T-helper 9 cell (primary cell): ENCODE data around the gene GCN1.
"Not testable (repeated sequence)": the region's sequence is repeated elsewhere in the genome, so short reads cannot be mapped to it uniquely, and the experiment has no call there.

Experiments used
- DNase-seq: peaks from one replicate; pipeline ENCODE4 v3.0.0-alpha.2; 2020
- total RNA-seq, 2 donors: gene quantifications; one replicate each; lab custom pipeline; 2026; lab: John Stamatoyannopoulos, UW

GCN1 gene
- total RNA-seq, result 224 to 384 reads per million in 2 donors

GRCh38 chr12:120194534-120195395 lies at the start of gene GCN1:
Gene GCN1 (minus strand): TSS chr12:120194715. CDS start chr12:120194697, 18 bp downstream.
- peak; percentile 86 for DNase-seq

GRCh38 chr12:120242971-120243699 lies 48.6 kb upstream of the GCN1 start:
- DNase-seq, result no peak

GRCh38 chr12:120242275-120242799 lies 47.8 kb upstream of the GCN1 start:
- DNase-seq, result no peak

- no peak for DNase-seq
Measured at GRCh38 chr12:120241561-120242274, 47.2 kb upstream of the GCN1 start.

GRCh38 chr12:120240495-120240833 lies 45.9 kb upstream of the GCN1 start:
- DNase-seq, result no peak

- DNase-seq, result no peak
Measured at GRCh38 chr12:120239776-120240494, 45.4 kb upstream of the GCN1 start.

GRCh38 chr12:120238839-120239445 lies 44.4 kb upstream of the GCN1 start:
- DNase-seq, result no peak

GRCh38 chr12:120238217-120238616 lies 43.7 kb upstream of the GCN1 start:
- DNase-seq, result no peak

GRCh38 chr12:120237360-120238171 lies 43.1 kb upstream of the GCN1 start:
- DNase-seq, result no peak

GRCh38 chr12:120236809-120237208 lies 42.3 kb upstream of the GCN1 start:
- not testable (repeated sequence) for DNase-seq

- DNase-seq, result no peak
Measured at GRCh38 chr12:120235369-120236323, 41.1 kb upstream of the GCN1 start.

- DNase-seq, result no peak
Measured at GRCh38 chr12:120234643-120235368, 40.3 kb upstream of the GCN1 start.

- DNase-seq, result peak; percentile 66
Measured at GRCh38 chr12:120231316-120232011, 36.9 kb upstream of the GCN1 start.

- no peak for DNase-seq
Measured at GRCh38 chr12:120230974-120231315, 36.4 kb upstream of the GCN1 start.

- DNase-seq, result no peak
Measured at GRCh38 chr12:120230326-120230973, 35.9 kb upstream of the GCN1 start.

GRCh38 chr12:120229487-120230325 lies 35.2 kb upstream of the GCN1 start:
- DNase-seq, result no peak

GRCh38 chr12:120229071-120229486 lies 34.6 kb upstream of the GCN1 start:
- DNase-seq, result no peak
